HepG2 (cell line): ENCODE results near the gene IER5L. TPM values are rescaled to one million over a fixed set of nuclear protein-coding genes. Genes with fewer than 3 reads are reported as not detected.
A peak's percentile ranks its signal among the peaks of the same experiment; 100 is the strongest.

ENCODE experiments used
- AGO1 ChIP-seq: fragments of 200-400 bp; formaldehyde crosslinking; IDR thresholded peaks from 2 replicates; pipeline ENCODE4 v1.6.1; 2017; ENCODE audit warnings: mild to moderate bottlenecking, low read depth, low read length, moderate library complexity; ENCODE audit not compliant: poor library complexity, severe bottlenecking
- AGO2 ChIP-seq: fragments of 200-400 bp; formaldehyde crosslinking; optimal IDR thresholded peaks from 2 replicates; pipeline ENCODE3; 2017; ENCODE audit warnings: mild to moderate bottlenecking, low read depth, low read length, moderate library complexity
- FOXK2 ChIP-seq: fragments of 450-650 bp; IDR thresholded peaks from 2 replicates; pipeline ENCODE4 v1.6.1; 2016
- HDAC1 ChIP-seq: sonication (generic); formaldehyde crosslinking; IDR thresholded peaks from 2 replicates; pipeline ENCODE4 v1.5.1; 2020; ENCODE audit warnings: mild to moderate bottlenecking, missing genetic modification reagents
- UBTF ChIP-seq: sonication (generic); formaldehyde crosslinking; IDR thresholded peaks from 2 replicates; pipeline ENCODE4 v1.4.0; 2020; ENCODE audit warnings: mild to moderate bottlenecking, missing genetic modification reagents
- ZNF12 ChIP-seq: sonication (generic); formaldehyde crosslinking; IDR thresholded peaks from 2 replicates; pipeline ENCODE4 v1.5.0; 2020; ENCODE audit warnings: missing genetic modification reagents
- polyA plus RNA-seq, 8 experiments: library from polyadenylated mRNA; depleted of rRNA in 3 of 8; stranded (reverse) in 7 of 8; unstranded in 1 of 8; fragments of >200 nt; fragmentation: Illumina TruSeq in 4 of 8; extraction: Trizol in 4 of 8; gene quantifications; 2 replicates each; pipeline versions ENCODE4 v1.2.1 to v1.2.3, GENCODE V29; 2011 to 2016; ENCODE audit warnings: low read depth in 4 of 8, missing spikeins in 1 of 8, mixed read lengths in 1 of 8; ENCODE audit not compliant: insufficient read depth in 1 of 8
- total RNA-seq, 5 experiments: library from RNA; depleted of rRNA; stranded (reverse); fragments of >200 nt; fragmentation: Illumina TruSeq; extraction: Trizol; gene quantifications; 2 replicates each; pipeline ENCODE4 v1.2.3, GENCODE V29; 2016; ENCODE audit warnings: low read depth in 1 of 5
- TF ChIP-seq, protein P1 (sequence below): sonication (generic); formaldehyde crosslinking; conservative IDR thresholded peaks from 2 replicates; pipeline ENCODE4 v1.8.0; 2022; ENCODE audit warnings: mild to moderate bottlenecking, moderate library complexity, missing genetic modification reagents
- TF ChIP-seq, protein P2 (sequence below): sonication (generic); formaldehyde crosslinking; IDR thresholded peaks from 2 replicates; pipeline ENCODE4 v1.4.0; 2020; ENCODE audit warnings: missing genetic modification reagents; ENCODE audit errors: not compliant biosample characterization
- TF ChIP-seq, protein P3 (sequence below): sonication (generic); formaldehyde crosslinking; IDR thresholded peaks from 2 replicates; pipeline ENCODE4 v1.4.0; 2020; ENCODE audit warnings: missing genetic modification reagents, borderline replicate concordance

IER5L gene
- total and polyA plus RNA-seq, 2 of the 13 experiments (the other 11 are each of a cell fraction or from before 2014, with no cell fraction given): 1.8 to 3.3 TPM

GRCh38 chr9:129176701-129177442 lies 1.2 kb downstream of the IER5L start (continued):
- peak; percentile 79 for TF ChIP-seq UBTF (CRISPR knock-in tag)
- TF ChIP-seq, protein P1, sequence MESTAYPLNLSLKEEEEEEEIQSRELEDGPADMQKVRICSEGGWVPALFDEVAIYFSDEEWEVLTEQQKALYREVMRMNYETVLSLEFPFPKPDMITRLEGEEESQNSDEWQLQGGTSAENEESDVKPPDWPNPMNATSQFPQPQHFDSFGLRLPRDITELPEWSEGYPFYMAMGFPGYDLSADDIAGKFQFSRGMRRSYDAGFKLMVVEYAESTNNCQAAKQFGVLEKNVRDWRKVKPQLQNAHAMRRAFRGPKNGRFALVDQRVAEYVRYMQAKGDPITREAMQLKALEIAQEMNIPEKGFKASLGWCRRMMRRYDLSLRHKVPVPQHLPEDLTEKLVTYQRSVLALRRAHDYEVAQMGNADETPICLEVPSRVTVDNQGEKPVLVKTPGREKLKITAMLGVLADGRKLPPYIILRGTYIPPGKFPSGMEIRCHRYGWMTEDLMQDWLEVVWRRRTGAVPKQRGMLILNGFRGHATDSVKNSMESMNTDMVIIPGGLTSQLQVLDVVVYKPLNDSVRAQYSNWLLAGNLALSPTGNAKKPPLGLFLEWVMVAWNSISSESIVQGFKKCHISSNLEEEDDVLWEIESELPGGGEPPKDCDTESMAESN: peak; percentile 61; the same call in 1 of the 2 replicates
- TF ChIP-seq AGO2: peak; percentile 88
- peak; percentile 42; the same call in 1 of the 2 replicates for TF ChIP-seq HDAC1 (CRISPR knock-in tag)
- TF ChIP-seq, protein P2, sequence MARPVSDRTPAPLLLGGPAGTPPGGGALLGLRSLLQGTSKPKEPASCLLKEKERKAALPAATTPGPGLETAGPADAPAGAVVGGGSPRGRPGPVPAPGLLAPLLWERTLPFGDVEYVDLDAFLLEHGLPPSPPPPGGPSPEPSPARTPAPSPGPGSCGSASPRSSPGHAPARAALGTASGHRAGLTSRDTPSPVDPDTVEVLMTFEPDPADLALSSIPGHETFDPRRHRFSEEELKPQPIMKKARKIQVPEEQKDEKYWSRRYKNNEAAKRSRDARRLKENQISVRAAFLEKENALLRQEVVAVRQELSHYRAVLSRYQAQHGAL (CRISPR knock-in tag): no peak
- no peak for TF ChIP-seq ZNF12
- TF ChIP-seq, protein P3, sequence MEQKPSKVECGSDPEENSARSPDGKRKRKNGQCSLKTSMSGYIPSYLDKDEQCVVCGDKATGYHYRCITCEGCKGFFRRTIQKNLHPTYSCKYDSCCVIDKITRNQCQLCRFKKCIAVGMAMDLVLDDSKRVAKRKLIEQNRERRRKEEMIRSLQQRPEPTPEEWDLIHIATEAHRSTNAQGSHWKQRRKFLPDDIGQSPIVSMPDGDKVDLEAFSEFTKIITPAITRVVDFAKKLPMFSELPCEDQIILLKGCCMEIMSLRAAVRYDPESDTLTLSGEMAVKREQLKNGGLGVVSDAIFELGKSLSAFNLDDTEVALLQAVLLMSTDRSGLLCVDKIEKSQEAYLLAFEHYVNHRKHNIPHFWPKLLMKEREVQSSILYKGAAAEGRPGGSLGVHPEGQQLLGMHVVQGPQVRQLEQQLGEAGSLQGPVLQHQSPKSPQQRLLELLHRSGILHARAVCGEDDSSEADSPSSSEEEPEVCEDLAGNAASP (CRISPR knock-in tag): no peak
- no peak for TF ChIP-seq AGO1
- no peak for TF ChIP-seq FOXK2
